DMS 273 (cell line): ENCODE measurements around the gene MAST4.

Source experiments
- DNase-seq: peaks from one replicate; lab custom pipeline; 2025; ENCODE audit not compliant: unreplicated experiment; lab: John Stamatoyannopoulos, UW

The MAST4 gene

DNA sequence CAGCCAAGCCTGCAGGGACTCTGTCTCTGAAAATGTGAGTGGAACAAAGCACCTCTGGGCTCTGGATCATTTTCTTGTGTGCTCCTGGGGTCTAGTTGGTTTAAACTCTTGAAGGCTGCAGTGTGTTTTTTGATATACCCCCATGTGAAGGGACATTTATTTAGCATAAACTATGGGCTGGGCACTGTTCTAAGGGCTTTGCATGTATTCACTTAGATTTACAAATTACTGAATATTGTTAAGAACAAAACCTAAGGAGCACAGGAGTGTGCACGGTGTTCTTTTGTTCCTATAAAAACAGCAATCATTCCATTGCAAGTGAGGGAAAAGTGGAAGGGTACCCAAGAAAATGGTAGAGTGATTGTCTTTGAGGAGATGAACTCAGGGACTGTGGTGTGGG, 620.4 kb downstream of the MAST4 start:
- DNase-seq = no peak
